ENCODE results near the gene CD109.

CD109 gene

DNA sequence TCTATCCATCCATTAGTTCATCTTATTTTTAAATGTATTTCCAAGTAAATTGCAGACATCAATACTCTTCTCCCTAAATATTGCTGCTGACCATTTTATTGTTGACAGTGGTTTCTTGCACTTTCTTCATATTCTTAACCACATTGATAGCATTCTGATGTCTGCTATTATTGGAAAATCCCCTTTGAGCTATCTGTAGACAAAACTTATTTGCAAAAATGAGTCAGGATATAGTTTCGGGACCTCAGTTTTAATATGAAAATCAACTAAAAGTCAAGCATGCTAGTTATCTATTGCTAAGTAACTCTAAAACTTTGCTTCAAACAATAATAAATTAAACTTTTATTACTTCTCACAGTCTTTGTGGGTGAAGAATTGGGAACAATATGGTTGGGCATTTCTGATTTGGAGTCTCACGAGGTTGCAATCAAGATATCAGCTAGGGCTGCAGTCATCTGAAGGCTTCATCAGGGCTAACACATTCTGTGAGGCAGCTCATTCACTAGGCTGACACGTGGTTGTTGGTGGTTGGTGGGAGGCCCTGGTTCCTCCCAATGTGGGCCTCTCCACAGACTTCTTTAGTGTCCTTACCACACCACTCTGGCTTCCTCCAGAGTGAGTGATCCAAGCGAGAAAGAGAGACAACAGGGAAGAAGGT, 32.7 kb downstream of the CD109 start:
- no peak for DNase-seq

DNA sequence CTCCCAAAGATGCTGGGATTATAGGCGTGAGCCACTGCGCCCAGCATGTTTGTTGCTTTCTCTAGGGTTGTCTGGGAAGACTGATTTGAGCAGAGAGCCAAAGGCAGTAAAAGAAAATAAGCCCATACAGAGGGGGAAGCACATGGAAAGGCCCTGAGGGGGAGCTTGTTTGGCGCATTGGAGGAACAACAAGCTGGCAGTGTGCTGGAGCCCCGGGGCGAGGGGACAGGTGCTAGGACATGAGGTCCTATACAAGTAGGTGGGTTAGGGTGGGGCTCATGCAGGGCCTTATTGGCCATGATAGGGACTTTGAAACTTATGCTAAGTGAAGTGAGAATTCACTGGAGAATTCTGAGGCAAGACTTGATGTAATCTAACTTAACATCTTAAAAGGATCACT, 35.3 kb downstream of the CD109 start:
- DNase-seq: no peak

DNA sequence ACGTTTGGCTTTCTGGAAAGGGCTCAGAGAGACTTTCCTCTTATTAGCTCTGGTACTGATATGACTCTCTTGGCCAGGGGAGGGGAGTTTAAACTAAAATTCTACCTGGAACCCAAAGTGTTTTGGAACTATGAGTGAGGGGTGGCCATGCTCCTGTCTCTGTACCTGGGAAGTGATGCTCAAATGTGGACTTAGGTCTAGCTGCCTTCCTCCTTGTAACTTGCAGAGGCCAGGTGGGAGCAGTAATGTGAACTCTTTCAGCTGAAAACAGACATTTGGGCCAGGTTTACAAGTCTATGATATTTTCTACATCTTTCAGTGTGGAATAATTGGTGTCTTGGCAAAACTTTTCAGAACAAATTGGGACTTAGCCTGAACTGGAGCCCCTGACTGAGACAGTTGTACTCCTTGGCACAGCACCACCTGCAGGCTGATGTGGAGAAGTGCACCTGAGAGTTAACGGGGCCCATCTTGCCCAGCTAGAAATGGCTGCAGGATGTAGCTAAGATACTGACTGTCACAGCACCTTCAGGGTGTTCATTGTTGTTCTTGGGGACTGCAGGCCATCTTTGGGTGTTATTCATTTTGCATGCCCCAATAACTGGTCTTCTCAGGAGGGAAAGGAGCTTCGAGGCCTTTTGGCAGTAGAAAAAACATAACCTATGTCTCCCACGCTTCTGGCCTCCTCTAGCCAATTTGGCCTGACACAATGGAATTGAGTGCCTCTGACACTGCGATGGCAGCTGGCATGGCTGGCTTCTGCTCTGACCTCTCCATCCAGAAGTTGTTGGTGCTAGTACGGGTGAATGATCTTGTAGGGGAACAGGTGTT, 37.1 kb downstream of the CD109 start:
- peak; percentile 27 for DNase-seq

DNA sequence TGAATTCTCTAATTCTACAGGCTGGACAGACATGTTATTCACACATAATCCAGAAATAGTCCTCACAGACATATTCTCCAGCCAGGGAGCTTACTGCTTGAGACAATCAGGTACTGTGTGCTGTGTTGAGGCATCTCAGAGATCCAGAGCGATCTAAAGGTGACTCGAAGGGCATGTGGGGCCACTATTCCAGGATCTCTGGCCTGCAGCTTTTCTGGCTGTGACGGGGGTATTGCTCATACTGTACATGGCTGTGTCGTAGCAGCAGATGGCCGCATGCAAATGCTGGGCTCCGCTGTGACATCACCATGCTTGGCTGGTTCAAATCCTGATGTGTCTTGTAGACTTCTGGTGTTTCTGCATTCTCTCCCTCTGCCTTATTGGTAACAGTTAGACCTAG, 37.8 kb downstream of the CD109 start:
- DNase-seq: no peak

DNA sequence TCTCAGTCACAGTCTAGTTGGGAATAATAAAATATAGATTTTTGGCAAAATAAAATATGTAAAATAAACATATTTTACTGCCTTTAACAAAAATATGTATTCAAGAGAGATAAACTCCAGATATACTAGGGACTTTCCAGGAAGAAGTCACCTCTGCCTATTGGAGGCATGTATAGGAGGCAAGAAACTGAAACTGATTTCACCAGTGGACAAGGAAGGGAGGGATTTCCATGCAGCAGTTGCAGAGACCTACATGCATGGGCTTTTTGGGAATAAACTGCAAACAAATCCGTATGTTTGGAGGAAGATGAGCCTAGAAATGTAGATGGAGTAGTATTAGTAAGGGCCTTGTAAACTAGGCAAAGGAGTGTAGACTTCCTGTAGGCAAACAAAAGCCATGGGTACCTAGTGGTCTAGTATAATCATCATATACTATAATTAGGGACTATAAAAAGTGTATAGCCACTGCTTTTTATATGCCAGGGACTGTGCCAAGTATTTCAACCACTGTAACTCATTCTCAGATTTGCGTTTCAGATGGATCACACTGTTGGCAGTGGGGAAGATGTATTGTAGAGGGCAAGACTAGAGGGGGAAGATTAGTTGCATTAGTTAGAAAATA, 38.9 kb downstream of the CD109 start:
- DNase-seq: no peak

DNA sequence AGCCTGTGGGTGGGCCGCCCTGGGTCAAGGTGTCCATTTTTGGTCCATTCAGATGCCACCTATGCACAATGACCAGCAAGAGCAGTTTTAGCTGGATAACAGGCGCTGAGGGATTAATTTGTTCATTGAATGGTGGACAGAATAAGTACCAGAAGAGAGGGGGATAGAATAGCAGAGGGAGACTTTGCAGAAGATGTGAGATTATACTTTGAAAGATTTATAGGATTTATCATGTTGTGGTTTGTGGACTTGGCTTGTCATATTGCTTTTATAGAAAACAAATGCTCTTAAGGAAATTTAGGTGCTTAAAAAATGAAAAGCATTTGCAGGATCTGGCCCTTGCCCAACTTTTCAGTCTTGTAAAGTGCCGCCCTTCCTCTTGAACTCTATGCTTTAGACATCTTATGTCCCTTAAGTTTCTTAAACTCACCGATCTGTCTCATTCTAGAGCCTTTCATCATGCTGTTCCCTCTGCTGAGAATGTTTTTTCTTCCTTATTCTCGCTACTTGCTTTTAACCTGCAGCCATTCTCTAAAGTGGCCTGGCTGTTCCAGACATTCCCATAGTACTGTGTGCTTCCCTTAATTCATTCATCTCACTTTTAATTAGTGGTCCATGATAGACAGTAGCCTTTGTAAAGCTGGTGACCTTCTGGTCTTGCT, 42.5 kb downstream of the CD109 start:
- DNase-seq: no peak

DNA sequence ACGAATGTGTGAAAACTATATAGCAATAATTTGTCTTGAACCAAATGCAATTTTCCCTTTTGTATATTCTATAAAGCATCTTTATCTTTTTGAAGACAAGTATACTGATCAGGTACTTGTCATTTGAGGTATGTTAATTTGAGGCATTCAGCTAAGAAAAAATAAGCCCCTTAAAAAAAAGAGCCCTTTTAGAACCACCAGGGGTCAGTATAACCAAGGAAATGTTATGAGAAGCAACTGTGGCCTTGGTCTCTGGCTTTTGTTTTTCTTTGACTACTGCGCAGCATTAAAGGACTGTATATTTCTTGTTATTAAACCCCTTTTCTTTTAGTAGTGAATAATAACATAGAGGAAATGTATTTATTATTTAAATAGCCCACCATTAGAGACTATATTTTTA, 43.1 kb downstream of the CD109 start:
- peak; percentile 56 for DNase-seq

DNA sequence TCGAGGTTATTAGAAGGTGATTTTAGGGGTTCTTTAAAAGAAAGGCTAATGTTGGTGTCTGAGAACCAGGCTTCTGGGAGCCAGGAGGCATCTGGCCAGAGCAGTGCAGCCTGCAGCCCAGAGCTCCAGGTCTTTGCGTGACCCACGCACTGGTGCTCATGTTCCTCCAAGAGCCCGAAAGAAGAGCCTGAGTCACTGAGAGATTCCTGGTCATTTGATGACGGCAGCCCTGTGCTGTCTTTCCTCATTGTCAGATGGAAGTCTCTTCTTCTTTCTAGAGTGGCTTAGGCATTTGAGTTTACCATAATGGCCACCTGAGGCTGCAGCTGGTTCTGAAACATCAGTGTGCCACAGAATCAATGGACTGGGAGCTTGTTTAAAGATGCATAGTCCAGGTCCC, 46.4 kb downstream of the CD109 start:
- no peak for DNase-seq

DNA sequence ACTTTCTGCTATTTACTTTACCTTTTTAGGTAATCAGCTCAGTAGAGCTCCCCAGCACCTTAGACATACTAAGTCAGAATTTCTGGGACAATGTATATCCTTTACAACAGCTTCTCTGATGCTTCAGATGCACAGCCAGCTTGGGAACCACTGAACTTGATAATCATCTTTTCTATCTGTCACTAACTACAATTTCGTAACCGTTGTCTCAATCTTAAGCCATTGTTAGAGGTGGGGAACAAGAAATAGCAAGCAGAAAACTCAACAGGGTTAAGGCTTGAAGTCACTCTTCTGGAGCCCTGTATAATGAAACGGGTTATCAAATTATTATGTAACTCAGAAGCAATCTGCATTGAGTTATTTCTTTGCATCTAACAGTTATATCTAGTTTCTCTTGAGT, 47.1 kb downstream of the CD109 start:
- no peak for DNase-seq

DNA sequence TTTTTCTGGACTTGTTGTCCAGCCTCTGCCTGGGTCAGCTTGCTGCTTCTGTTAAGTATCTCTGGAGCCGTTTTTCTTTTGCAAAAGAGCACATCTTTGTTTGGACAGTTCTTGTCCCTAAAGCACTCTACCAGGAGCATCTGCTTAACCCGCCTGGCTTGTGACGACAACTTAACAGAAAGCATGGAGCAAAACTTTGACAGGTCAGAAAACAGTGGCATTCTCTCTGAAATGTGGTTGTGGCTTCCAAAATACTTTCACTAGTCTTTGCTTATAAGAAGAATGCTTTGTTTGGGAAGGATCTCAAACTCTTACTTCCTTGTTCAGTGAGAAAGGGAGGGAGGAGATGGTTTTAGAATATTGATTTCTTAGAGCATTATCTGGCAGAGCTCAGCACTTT, 47.6 kb downstream of the CD109 start:
- DNase-seq: no peak

DNA sequence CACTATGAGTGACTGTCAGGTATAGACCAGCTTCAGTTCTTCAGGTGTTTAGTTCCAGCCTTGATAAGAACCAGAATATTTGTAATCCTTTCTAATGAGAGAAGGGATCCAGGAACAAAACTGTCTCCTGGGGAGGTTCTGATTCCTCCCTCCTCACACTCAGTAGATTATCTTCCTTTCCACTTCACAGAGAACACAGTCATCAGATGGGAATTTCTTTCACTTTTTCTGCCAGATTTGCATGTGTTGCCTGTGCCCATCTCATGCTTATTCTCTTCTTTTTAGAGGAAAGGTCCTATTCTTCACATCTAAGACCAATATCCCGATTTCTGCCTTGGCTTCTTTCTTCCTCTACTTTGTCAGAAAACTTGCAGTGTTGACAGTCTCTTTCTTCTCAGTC, 50.8 kb downstream of the CD109 start:
- no peak for DNase-seq

DNA sequence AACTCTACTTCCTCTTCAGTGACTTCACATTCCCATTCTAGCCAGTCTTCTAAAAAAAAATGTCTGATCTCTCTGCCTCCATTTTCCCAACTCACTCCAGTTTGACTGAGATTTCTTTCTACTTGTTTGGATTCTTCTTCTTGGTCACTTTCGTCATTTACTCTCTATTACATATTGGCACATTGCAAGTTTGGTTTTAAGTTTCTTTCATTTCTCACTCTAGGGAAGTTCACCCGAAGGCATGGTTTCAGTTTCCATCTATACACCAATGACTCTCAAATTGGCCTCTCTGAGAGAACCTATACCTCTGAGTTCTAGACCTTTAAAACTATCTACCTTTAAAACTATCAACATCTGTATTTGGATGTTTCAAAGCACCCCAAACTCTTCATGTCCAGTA, 51.3 kb downstream of the CD109 start:
- no peak for DNase-seq

DNA sequence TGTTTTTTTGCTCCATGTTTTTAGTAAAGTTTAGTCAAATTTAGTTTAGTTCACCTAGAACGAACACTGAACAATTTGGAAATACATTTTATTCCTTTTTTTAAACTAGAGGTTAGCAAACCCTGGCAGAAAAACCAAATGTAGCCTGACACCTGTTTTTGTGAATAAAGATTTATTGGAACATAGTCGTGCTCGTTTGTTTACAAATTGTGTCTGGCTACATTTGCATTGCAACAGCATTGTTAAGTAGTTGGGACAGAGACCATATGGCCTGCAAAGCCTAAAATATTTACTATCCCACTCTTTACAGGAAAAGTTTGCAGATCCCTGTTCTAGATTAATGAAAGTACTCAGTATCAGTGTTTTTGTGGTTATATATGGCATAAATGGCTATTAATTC, 56.9 kb downstream of the CD109 start:
- DNase-seq: no peak

DNA sequence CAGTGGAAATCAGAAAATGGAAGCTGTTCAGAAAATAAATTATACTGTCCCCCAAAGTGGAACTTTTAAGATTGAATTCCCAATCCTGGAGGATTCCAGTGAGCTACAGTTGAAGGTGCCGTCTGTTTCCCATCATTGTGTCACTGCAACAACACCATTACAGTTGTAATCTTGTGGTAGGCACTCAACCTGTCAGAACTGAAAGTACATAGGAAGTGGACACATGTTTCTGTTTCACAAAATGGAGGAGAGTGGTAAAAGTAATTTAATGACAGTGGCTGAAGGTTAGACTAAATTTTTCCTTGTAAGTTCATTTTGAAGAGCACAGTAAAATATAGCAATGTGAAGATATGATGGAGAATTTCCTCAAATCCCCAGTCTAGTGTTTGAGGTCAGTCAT, 70.0 kb downstream of the CD109 start:
- no peak for DNase-seq

DNA sequence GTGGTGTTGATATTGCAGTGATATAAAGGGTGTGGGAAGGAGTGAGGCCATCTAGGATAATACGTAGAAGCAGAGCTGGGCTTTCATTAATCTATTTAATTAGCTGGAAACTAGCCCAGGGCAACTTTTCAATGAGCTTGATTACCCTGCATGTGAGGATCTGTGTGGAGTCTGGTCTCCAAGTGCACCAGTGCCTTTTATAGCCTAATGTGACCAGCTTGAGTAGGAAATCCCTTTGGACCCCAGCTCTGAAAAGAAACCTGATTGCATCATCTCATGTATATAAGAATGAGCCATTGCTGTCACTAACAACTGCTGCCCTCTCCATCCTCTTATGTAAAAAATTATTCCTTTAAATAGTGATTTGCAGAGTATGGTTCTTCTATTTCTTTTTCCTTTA, 72.6 kb downstream of the CD109 start:
- DNase-seq: no peak

DNA sequence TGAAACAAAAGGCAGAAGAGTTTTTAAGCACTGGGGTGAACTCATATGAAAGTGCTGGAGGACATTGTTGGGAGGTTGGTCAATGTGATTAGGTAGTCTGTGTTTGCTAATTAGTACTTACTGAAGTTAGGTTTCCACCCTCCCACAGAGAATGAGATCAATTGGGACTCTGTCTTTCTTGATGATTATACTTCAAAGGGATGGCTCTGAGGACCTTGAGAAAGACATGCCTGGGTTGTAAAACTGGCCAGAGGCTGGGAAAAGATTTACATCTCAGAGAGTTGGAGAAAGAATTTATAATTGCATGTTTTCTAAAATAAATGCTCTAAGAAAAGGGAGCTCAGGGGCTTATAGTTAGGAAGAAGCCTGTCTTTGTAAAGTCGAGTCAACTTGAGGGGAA, 74.0 kb downstream of the CD109 start:
- DNase-seq: no peak

DNA sequence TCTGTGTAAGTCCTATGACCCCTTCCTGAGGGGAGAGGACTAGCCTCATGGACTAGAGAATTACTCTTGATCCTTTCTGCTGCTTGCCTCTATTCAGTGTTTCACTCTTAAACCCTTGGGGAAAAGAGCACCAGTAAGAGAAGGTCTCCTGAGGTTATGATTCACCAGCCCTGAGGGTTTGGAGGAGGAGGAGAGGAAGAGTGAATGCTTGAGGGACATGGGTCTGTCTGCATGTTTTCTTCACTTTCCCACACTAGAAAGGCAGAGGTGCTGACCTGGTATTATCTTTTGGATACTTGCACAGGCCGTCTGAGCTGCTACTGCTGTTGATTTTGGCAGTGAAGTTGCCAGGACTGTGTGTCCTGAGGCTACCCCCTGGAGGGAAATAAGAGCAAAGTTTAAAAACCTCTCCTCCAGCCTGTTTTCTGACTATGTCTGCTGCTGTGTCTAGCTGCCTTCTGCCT, 78.3 kb downstream of the CD109 start:
- no peak for DNase-seq

DNA sequence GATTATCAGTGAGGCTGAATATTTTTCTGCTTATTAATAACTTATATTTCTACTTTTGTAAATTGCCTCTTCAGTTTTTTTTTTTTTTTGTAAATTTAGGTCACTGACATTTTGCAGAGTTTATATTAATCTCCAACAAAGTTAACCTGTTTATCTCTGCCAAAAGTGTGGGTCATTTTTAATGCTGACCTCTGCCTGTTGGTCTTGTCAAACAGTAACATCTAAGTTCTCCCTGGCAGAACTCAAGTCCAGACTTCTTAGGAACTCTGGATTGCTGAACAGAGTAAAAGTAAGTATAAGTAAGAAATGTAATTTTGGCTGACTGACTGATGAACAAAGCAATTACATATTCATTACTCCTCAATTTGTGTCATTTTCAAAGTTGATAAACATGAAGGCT, 83.9 kb downstream of the CD109 start:
- DNase-seq: no peak

DNA sequence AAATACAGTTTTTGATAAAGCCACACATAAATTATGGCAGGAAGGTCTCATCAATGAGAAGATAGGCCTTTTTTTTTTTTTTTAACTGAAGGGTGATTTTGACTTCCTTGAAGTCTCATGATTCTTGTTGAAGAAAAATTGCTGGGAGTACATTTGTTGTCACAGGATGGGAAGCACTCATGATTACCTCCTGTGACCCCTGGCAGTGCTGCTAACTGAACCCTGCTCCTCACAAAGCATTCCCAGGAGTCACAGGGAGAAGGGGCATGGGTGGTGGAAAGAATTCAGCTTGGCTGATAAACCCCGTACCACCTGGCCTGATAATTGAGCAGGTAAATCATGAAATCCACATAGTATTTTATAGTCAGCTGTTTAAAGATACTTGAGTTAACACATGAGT, 86.9 kb downstream of the CD109 start:
- DNase-seq: no peak

DNA sequence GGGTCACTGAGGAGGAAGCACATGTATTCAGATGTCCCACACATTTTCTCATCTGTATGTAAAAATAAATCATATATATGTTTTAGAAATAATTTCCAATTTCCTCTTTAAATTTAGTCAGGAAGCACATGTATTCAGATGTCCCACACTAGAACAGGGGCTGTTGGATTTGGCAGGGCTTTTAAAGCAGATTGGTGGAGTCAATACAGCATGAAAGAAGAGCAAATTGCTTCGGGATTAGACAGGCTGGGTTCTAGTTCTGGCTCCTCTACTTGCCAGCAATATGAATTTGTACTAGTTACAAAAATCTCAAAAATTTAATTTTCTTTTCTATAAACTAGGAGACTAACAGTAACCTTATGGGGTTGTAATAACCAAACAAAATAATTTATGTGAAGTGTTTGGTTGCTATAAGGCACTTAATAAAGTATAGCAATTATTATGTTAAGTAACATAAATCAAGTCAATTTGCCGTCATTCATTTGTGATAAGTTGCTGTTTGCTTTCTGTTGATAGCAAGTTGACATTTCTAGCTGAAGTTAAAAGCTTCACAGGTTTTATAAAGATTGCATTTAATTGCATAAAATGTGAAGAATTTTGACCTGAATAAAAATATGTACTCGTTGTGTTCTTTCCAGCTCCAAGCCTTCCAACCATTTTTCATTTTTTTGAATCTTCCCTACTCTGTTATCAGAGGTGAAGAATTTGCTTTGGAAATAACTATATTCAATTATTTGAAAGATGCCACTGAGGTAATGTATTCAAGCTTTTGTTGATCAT, 88.9 kb downstream of the CD109 start:
- DNase-seq: no peak

DNA sequence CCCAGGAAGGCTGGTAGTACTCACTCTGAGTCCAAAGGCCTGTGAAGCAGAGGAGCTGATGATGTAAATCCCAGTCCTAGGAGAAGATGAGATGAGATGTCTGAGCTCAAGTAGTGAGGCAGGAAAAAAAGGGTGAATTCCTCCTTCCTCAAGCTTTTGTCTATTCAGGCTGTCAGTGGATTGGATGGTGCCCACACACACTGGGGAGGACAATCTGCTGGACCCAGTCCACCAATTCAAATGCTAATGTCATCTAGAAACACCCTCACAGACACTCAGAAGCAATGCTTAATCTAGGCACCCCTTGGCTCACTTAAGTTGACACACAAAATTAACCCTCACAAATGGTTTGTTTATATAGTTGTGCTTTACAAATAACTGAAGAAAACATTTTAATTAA, 94.6 kb downstream of the CD109 start:
- DNase-seq: no peak

DNA sequence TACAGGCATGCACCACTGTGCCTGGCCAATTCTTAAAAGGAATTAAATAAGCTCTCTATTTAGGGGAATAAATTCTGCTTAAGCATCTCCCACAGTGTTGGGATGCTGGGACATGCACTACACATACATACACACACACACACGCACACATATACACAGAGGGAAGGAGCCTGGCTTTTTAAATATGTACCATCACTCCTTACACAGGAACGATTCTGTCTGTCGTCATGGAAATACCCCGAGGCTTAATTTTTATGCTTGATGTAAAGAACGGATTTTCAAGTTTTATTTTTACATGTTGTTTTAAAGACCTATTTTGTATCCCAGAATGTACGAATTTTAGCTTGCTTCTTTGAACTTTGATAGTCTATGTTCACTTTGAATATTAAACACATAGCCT, 95.3 kb downstream of the CD109 start:
- DNase-seq: no peak

DNA sequence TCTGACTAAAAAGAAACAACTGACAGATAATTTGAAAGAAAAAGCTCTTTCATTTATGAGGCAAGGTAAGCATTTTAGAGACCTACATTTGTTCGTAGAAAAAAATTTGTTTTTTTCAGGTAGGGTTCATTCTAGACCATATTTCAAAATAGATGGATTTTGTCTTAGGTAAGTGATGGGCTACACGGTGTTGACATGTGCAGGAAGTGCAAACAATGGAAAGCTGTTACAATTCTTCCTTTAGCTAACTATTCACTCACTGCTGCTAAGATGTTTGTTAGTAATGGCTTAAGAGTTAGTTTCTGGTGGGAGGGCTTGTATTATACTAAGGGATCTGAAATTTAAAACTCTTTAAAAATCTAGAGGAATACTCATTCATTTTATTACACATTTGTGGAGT, 96.7 kb downstream of the CD109 start:
- no peak for DNase-seq

Measured in DMS153 (cell line).